ENCODE measurements around the gene SLC26A9.

Gene SLC26A9

GRCh38 chr1:205948039-205948438 is 4.8 kb upstream of the SLC26A9 start:
- no peak for DNase-seq

GRCh38 chr1:205947024-205947423 is 3.8 kb upstream of the SLC26A9 start:
- DNase-seq: no peak

- no peak for DNase-seq
Measured at GRCh38 chr1:205945069-205945468, 1.8 kb upstream of the SLC26A9 start.

- no peak for DNase-seq
Measured at GRCh38 chr1:205944525-205944924, 1.3 kb upstream of the SLC26A9 start.

- no peak for DNase-seq
Measured at GRCh38 chr1:205942631-205943159, 561 bp downstream of the SLC26A9 start.

GRCh38 chr1:205940710-205941109 is 2.5 kb downstream of the SLC26A9 start:
- DNase-seq: no peak

- peak; percentile 96 for DNase-seq
Measured at GRCh38 chr1:205939690-205940330, 3.4 kb downstream of the SLC26A9 start.

GRCh38 chr1:205938682-205939081 is 4.6 kb downstream of the SLC26A9 start:
- no peak for DNase-seq

- DNase-seq: no peak
Measured at GRCh38 chr1:205936846-205937586, 6.2 kb downstream of the SLC26A9 start.

GRCh38 chr1:205936311-205936710 is 6.9 kb downstream of the SLC26A9 start:
- DNase-seq: no peak

- no peak for DNase-seq
Measured at GRCh38 chr1:205935869-205936268, 7.4 kb downstream of the SLC26A9 start.

GRCh38 chr1:205934788-205935187 is 8.5 kb downstream of the SLC26A9 start:
- DNase-seq: no peak

- DNase-seq: no peak
Measured at GRCh38 chr1:205933671-205934618, 9.3 kb downstream of the SLC26A9 start.

- DNase-seq: no peak
Measured at GRCh38 chr1:205932776-205933175, 10.5 kb downstream of the SLC26A9 start.

- no peak for DNase-seq
Measured at GRCh38 chr1:205930799-205931281, 12.4 kb downstream of the SLC26A9 start.

- DNase-seq: no peak
Measured at GRCh38 chr1:205930195-205930577, 13.1 kb downstream of the SLC26A9 start.

GRCh38 chr1:205929496-205930194 is 13.6 kb downstream of the SLC26A9 start:
- DNase-seq: no peak

- DNase-seq: no peak
Measured at GRCh38 chr1:205928317-205928716, 14.9 kb downstream of the SLC26A9 start.

- DNase-seq: no peak
Measured at GRCh38 chr1:205927676-205928075, 15.6 kb downstream of the SLC26A9 start.

- DNase-seq: no peak
Measured at GRCh38 chr1:205927247-205927646, 16.0 kb downstream of the SLC26A9 start.

- DNase-seq: no peak
Measured at GRCh38 chr1:205926636-205927035, 16.6 kb downstream of the SLC26A9 start.

GRCh38 chr1:205926213-205926612 is 17.0 kb downstream of the SLC26A9 start:
- DNase-seq: no peak

All from NCI-H1105 (cell line).